NT2/D1 (cell line): ENCODE measurements around the gene CYB5A.

Experiments used
- SUZ12 ChIP-seq: IDR thresholded peaks from 2 replicates; pipeline ENCODE4 v1.6.1; 2011; ENCODE audit not compliant: insufficient read length, insufficient read depth; ENCODE audit errors: extremely low read depth
- YY1 ChIP-seq: IDR thresholded peaks from 2 replicates; pipeline ENCODE4 v1.6.1; 2011; ENCODE audit not compliant: insufficient read length, insufficient read depth
- ZNF274 ChIP-seq: IDR thresholded peaks from 2 replicates; pipeline ENCODE4 v1.6.1; 2011; ENCODE audit warnings: mild to moderate bottlenecking, low read depth, low read length

DNA sequence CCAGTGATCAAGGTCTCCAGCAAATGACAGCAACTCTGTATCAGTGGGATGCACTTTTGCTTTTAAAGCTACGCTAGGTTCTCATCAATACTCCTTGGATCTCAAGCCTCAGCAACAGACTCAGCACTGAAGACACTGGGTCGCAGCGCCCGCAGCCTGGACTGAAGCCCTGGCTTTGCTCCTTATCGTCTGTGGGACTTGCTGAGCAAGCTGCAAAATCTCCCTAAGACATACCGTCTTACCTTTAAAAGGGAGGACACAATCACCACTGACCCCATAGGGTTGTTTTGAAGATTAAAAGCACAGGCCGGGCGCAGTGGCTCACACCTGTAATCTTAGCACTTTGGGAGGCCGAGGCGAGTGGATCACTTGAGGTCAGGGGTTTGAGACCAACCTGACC, 8.1 kb downstream of the CYB5A start:
- no peak for TF ChIP-seq YY1
- no peak for TF ChIP-seq ZNF274
- no peak for TF ChIP-seq SUZ12
